Measurements from ENCODE around the gene KY. TPM values are rescaled to one million over a fixed set of nuclear protein-coding genes. Genes with fewer than 3 reads are reported as not detected.

The KY gene
- polyA plus RNA-seq, 1 donor (not counting 4 experiments of a cell fraction or from before 2014, with no cell fraction given) = not detected

- Histone ChIP-seq H3K4me2 (ENCODE audit: control insufficient read depth, extremely low read depth, insufficient read depth, low read depth, low read length) (no peak overlapping the region), H3K4me3 (ENCODE audit: control insufficient read depth in 2 of 3, extremely low read depth in 1 of 3, insufficient read depth in 2 of 3, low read depth in 1 of 3, low read length in 3 of 3) (no peak overlapping the region), H3K9me3 (ENCODE audit: control insufficient read depth, low read depth, low read length) (no peaks in the 10 kb centered on the region), H3K27me3 (ENCODE audit: control insufficient read depth, extremely low read depth, insufficient read depth, low read length) (no peaks in the 10 kb centered on the region), H3K9me1 (ENCODE audit: control insufficient read depth, extremely low read depth, insufficient read depth, low read length) (no peaks in the 10 kb centered on the region), H3K27ac (ENCODE audit: control insufficient read depth, insufficient read depth, low read length) (no peak overlapping the region), H4K20me1 (ENCODE audit: control insufficient read depth, extremely low read depth, insufficient read depth, low read length) (no peaks in the 10 kb centered on the region), H3K4me1 (ENCODE audit: control insufficient read depth, extremely low read depth, insufficient read depth, low read length) (no peaks in the 10 kb centered on the region), H2AFZ (ENCODE audit: control insufficient read depth, low read length) (no peak overlapping the region), H3K36me3 (ENCODE audit: control insufficient read depth in 2 of 2, extremely low read depth in 1 of 2, insufficient read depth in 2 of 2, low read length in 2 of 2) (no peaks in the 10 kb centered on the region), H3K9ac (ENCODE audit: control insufficient read depth, extremely low read depth, insufficient read depth, low read length) (no peak overlapping the region), H3K79me2 (ENCODE audit: control insufficient read depth, insufficient read depth, low read length) (no peaks in the 10 kb centered on the region)
- TF ChIP-seq EZH2 (IDR thresholded peaks at IDR 0.05; ENCODE audit: low read length) = no peak
- TF ChIP-seq CTCF (optimal IDR thresholded peaks at IDR 0.05 in 1 of 3, IDR thresholded peaks at IDR 0.05 in 1 of 3, conservative IDR thresholded peaks at IDR 0.05 in 1 of 3; ENCODE audit: extremely low read depth in 1 of 3, insufficient read depth in 2 of 3, low read length in 3 of 3) = no peak
- dilution Hi-C loops (cut with MboI; ENCODE audit: extremely low pct_ligation_motif_present, low sequenced_read_pairs) = no loop called here
- FAIRE-seq (no peak), DNase-seq (ENCODE audit: low read depth, low spot score) (no peak)
These were observed 15.6 kb upstream of the KY start for GRCh38 chr3:134666466-134666865.

- TF ChIP-seq EZH2 (IDR thresholded peaks at IDR 0.05; ENCODE audit: low read length) (no peak), CTCF (optimal IDR thresholded peaks at IDR 0.05 in 1 of 3, IDR thresholded peaks at IDR 0.05 in 1 of 3, conservative IDR thresholded peaks at IDR 0.05 in 1 of 3; ENCODE audit: extremely low read depth in 1 of 3, insufficient read depth in 2 of 3, low read length in 3 of 3) (no peak)
- Histone ChIP-seq H3K27me3 (ENCODE audit: control insufficient read depth, extremely low read depth, insufficient read depth, low read length) (no peaks in the 10 kb centered on the region), H3K79me2 (ENCODE audit: control insufficient read depth, insufficient read depth, low read length) (no peaks in the 10 kb centered on the region), H3K9me3 (ENCODE audit: control insufficient read depth, low read depth, low read length) (no peaks in the 10 kb centered on the region), H3K9me1 (ENCODE audit: control insufficient read depth, extremely low read depth, insufficient read depth, low read length) (no peaks in the 10 kb centered on the region), H3K9ac (ENCODE audit: control insufficient read depth, extremely low read depth, insufficient read depth, low read length) (no peak overlapping the region), H3K4me1 (ENCODE audit: control insufficient read depth, extremely low read depth, insufficient read depth, low read length) (no peaks in the 10 kb centered on the region), H4K20me1 (ENCODE audit: control insufficient read depth, extremely low read depth, insufficient read depth, low read length) (no peaks in the 10 kb centered on the region), H3K4me3 (ENCODE audit: control insufficient read depth in 2 of 3, extremely low read depth in 1 of 3, insufficient read depth in 2 of 3, low read depth in 1 of 3, low read length in 3 of 3) (no peak overlapping the region), H3K4me2 (ENCODE audit: control insufficient read depth, extremely low read depth, insufficient read depth, low read depth, low read length) (no peak overlapping the region), H3K27ac (ENCODE audit: control insufficient read depth, insufficient read depth, low read length) (no peak overlapping the region), H3K36me3 (ENCODE audit: control insufficient read depth in 2 of 2, extremely low read depth in 1 of 2, insufficient read depth in 2 of 2, low read length in 2 of 2) (no peaks in the 10 kb centered on the region), H2AFZ (ENCODE audit: control insufficient read depth, low read length) (no peak overlapping the region)
- no peak for FAIRE-seq
- dilution Hi-C loops (cut with MboI; ENCODE audit: extremely low pct_ligation_motif_present, low sequenced_read_pairs) = no loop called here
- DNase-seq (ENCODE audit: low read depth, low spot score) = no peak
These were observed 15.2 kb upstream of the KY start for GRCh38 chr3:134666052-134666451.

Data from keratinocyte (primary cell).